ENCODE data around the gene MEAF6. TPM values are rescaled to one million over a fixed set of nuclear protein-coding genes. Genes with fewer than 3 reads are reported as not detected.

Gene MEAF6
- total RNA-seq, 4 donors from 2014 or later, result 39.1 to 186 (median 69.1) TPM

DNA sequence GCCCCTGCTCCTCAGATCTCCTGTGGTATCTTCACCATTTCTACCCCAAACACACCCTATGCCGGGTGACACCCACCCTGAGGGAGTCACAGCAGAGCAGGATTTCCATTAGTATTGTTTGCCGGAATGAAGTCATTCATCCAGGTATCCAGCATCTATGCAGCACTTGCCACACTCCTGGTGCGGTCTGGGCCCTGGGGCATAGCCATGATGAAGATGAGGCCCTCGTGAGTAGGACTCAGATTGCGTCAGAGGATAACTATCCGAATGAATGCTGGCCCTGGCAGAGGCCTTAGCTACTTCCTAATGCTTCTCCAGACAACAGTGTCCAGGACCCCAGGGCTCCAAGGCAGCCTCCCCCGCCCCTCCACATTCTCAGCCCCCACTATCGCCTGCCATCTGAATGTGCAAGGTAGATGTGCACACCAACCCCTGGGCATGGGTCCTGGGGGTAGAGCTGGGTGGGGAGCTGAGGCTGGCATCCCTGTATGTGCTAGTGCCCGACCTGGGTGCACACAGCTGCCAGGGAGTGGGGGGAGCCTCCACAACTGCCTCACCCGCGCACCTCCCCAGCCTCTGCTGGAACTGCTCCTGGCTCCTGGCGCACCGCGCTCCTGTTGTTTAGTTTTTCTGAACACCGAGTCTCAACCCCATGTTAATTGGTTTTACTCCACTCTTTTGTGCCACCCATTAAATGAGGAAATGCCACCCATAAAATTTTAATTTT, 65.7 kb downstream of the MEAF6 start:
- no peak for DNase-seq
- H3K4me3 ChIP-seq, result no peak overlapping the region
- TF ChIP-seq POLR2A (IDR thresholded peaks at IDR 0.05), result no peak
- TF ChIP-seq, protein P1, sequence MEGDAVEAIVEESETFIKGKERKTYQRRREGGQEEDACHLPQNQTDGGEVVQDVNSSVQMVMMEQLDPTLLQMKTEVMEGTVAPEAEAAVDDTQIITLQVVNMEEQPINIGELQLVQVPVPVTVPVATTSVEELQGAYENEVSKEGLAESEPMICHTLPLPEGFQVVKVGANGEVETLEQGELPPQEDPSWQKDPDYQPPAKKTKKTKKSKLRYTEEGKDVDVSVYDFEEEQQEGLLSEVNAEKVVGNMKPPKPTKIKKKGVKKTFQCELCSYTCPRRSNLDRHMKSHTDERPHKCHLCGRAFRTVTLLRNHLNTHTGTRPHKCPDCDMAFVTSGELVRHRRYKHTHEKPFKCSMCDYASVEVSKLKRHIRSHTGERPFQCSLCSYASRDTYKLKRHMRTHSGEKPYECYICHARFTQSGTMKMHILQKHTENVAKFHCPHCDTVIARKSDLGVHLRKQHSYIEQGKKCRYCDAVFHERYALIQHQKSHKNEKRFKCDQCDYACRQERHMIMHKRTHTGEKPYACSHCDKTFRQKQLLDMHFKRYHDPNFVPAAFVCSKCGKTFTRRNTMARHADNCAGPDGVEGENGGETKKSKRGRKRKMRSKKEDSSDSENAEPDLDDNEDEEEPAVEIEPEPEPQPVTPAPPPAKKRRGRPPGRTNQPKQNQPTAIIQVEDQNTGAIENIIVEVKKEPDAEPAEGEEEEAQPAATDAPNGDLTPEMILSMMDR (IDR thresholded peaks at IDR 0.05), result no peak
- H3K27me3 ChIP-seq, result peaks cover 0 to 9% of the 10 kb centered on the region in 2 donors
- H3K27ac ChIP-seq, result no peak overlapping the region
- H3K4me1 ChIP-seq, result no peaks in the 10 kb centered on the region
- intact Hi-C loops (cut with DNase I; ENCODE audit: low total_unique reads), result no loop called here
- H3K36me3 ChIP-seq, result no peaks in the 10 kb centered on the region
- no peaks in the 10 kb centered on the region for H3K9me3 ChIP-seq

DNA sequence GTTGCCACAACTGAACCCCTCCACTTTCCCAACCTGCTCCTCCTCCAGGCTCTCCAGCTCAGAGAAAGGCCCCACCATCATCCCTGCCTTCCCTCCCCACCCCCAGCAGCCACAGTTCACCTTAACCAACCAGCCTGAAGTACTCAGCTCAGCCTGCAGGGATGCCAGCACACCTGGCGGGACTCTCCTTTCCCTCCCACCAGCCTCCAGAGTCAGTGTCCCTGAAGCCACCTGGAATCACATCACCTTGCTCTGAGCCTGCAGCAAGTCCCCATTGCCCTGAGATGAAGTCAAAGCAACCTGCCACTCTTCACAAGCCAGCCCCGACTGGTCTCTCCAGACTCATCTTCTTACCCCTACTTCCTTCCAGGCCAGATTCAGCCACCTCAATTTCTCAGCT, 66.4 kb downstream of the MEAF6 start:
- Histone ChIP-seq H3K4me1 (no peaks in the 10 kb centered on the region), H3K27ac (no peak overlapping the region), H3K9me3 (no peaks in the 10 kb centered on the region), H3K36me3 (no peaks in the 10 kb centered on the region), H3K27me3 (peaks cover 0 to 9% of the 10 kb centered on the region in 2 donors), H3K4me3 (no peak overlapping the region)
- intact Hi-C loops (cut with DNase I; ENCODE audit: low total_unique reads), result no loop called here
- no peak for TF ChIP-seq POLR2A (IDR thresholded peaks at IDR 0.05)
- TF ChIP-seq, protein P1 (IDR thresholded peaks at IDR 0.05), result no peak
- DNase-seq, result no peak

DNA sequence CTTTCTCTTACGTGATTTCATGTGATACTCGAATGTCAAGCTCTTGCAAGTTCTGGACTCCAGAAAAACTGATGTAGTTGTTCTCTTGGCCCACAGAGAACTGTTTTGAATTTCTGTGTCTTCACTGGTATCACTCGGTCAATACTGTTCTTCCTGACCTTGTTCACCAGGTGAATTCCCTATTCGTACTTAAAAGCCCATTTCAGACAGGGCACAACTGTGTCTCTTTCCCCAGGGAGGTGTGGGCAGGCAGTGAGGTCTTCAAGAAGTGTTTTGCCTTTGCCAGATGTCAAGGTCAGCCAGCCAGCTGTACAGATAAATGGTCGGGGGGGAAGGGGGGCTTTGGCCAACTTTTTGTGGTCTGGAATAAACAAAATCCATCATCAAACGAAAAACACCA, 67.7 kb downstream of the MEAF6 start:
- no peak for TF ChIP-seq POLR2A (IDR thresholded peaks at IDR 0.05)
- TF ChIP-seq, protein P1 (IDR thresholded peaks at IDR 0.05), result no peak
- Histone ChIP-seq H3K9me3 (no peaks in the 10 kb centered on the region), H3K4me3 (no peak overlapping the region), H3K27ac (no peak overlapping the region), H3K27me3 (peaks cover 0 to 9% of the 10 kb centered on the region in 2 donors), H3K36me3 (no peaks in the 10 kb centered on the region), H3K4me1 (no peaks in the 10 kb centered on the region)
- intact Hi-C loops (cut with DNase I; ENCODE audit: low total_unique reads), result no loop called here
- DNase-seq, result no peak

DNA sequence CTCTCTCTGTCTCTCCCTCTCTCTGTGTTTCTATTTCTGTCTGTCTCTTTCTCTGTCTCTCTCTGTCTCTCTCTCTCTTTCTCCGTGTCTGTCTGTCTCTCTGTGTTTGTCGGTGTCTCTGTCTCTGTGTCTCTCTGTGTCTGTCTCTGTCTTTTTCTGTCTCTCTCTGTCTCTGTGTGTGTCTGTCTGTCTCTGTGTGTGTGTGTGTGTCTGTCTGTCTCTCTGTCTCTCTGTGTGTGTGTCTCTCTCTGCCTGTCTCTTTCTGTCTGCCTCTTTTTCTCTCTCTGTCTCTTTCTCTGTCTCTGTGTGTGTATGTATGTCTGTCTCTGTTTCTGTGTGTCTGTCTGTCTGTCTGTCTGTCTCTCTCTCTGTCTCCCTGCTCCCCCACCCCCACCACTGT, 71.9 kb downstream of the MEAF6 start:
- no peaks in the 10 kb centered on the region for H3K4me1 ChIP-seq
- no peak overlapping the region for H3K27ac ChIP-seq
- intact Hi-C loops (cut with DNase I; ENCODE audit: low total_unique reads), result no loop called here
- no peak for DNase-seq
- H3K9me3 ChIP-seq, result no peaks in the 10 kb centered on the region
- H3K27me3 ChIP-seq, result no peaks in the 10 kb centered on the region
- no peaks in the 10 kb centered on the region for H3K36me3 ChIP-seq
- TF ChIP-seq POLR2A (IDR thresholded peaks at IDR 0.05), result no peak
- TF ChIP-seq, protein P1 (IDR thresholded peaks at IDR 0.05), result no peak
- H3K4me3 ChIP-seq, result no peak overlapping the region

Small RNA genes lying within 50 kb of the gene (microRNA-seq; reads per million reads assigned to microRNA genes)
- not detected for gene MIR5581 (ENCODE audit: borderline microRNAs expressed, borderline replicate concordance)
- gene MIR6732 (ENCODE audit: borderline microRNAs expressed, borderline replicate concordance), result not detected

Small RNA genes lying within 50 kb of the gene (small RNA-seq; reads per million reads assigned to genes)
- gene AL034379.1, result not detected
- gene MIR5581, result not detected

Other genes starting within 250 kb of the MEAF6 start
- gene ZC3H12A, start 40.2 kb downstream of the MEAF6 start, total RNA-seq, result 10 to 100 TPM in 1 of 4 donors, 1 to 10 TPM in 3; 2.5 to 11.5 (median 8.5) TPM
- 10 to 100 TPM in 3 of 4 donors, 1 to 10 TPM in 1; 2.0 to 21.2 (median 16.9) TPM for gene SNIP1, start 39.5 kb upstream of the MEAF6 start, total RNA-seq
- 10 to 100 TPM in 1 of 4 donors, 1 to 10 TPM in 2, under 1 TPM in 1; 0.26 to 13.9 (median 3.9) TPM for gene DNALI1, start 42.2 kb upstream of the MEAF6 start, total RNA-seq
- gene GNL2, start 81.2 kb upstream of the MEAF6 start, total RNA-seq, result 1,000 to 10,000 TPM in 1 of 4 donors, 10 to 100 TPM in 3; 15.9 to 1,081 (median 52.9) TPM
- 10 to 100 TPM in 3 of 4 donors, 1 to 10 TPM in 1; 4.6 to 74.6 (median 29.9) TPM for gene RSPO1, start 120.1 kb upstream of the MEAF6 start, total RNA-seq
- 1 to 10 TPM in 1 of 4 donors, under 1 TPM in 1, not detected in 2; 0.18 to 5.9 TPM for gene CDCA8, start 177.8 kb upstream of the MEAF6 start, total RNA-seq